ENCODE data around the gene SERPINI1.

SERPINI1 gene

DNA sequence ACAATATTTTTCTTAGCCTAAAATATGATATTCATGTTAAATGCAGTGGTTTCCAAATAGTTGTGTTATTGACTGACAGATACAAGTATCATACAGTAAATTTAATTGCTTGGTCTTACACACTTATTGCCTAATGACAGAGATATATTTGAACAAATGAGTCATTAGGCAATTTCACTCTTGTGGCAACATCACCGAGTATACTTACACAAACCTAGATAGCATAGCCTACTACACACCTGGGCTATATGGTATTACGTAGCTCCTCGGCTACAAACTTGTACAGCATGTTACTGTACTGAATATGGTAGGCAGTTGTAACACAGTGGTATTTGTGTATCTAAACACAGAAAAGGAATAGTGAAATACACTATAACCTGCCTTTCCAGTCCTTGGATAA lies 50.3 kb downstream of the SERPINI1 start:
- no peak overlapping the region for H3K27ac ChIP-seq (ENCODE audit: low read depth, low read length)
- H2AFZ ChIP-seq (ENCODE audit: low read length, unreplicated experiment) = no peak overlapping the region
- no peak overlapping the region for H3K4me3 ChIP-seq (ENCODE audit: low read depth, low read length)
- 0 out of 2 replicates have a peak, but pooled peaks cover 3% of the 10 kb centered on the region for H3K27me3 ChIP-seq (ENCODE audit: insufficient read depth, low read length)
- no peaks in the 10 kb centered on the region for H3K4me1 ChIP-seq (ENCODE audit: control insufficient read depth, insufficient read depth, low read length, unreplicated experiment)
- H3K36me3 ChIP-seq (ENCODE audit: insufficient read depth, low read length) = no peaks in the 10 kb centered on the region
- H3K79me2 ChIP-seq (ENCODE audit: control insufficient read depth, insufficient read depth, low read length, unreplicated experiment) = no peaks in the 10 kb centered on the region

DNA sequence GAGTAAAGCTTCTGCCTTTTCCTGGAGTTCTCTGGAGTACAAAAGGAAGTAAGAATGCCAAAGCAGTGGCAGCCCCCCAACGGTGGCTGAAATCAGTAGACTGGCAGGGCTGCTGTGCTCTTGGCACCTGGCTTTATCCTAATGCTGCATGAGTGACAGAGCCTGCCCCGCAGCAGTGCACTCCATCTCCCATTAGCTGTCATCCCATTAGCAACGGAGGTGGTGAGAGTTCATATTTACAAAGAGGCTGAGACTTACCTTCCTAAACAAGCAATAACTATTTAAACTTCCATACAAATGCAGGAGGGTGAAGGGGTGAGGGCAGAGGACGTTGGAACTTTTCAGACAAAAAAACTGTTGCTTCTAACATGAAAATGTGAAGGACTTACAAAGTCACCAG lies 51.9 kb downstream of the SERPINI1 start:
- no peaks in the 10 kb centered on the region for H3K79me2 ChIP-seq (ENCODE audit: control insufficient read depth, insufficient read depth, low read length, unreplicated experiment)
- no peaks in the 10 kb centered on the region for H3K4me1 ChIP-seq (ENCODE audit: control insufficient read depth, insufficient read depth, low read length, unreplicated experiment)
- H2AFZ ChIP-seq (ENCODE audit: low read length, unreplicated experiment) = no peak overlapping the region
- no peaks in the 10 kb centered on the region for H3K27me3 ChIP-seq (ENCODE audit: insufficient read depth, low read length)
- no peaks in the 10 kb centered on the region for H3K36me3 ChIP-seq (ENCODE audit: insufficient read depth, low read length)
- H3K4me3 ChIP-seq (ENCODE audit: low read depth, low read length) = no peak overlapping the region
- H3K27ac ChIP-seq (ENCODE audit: low read depth, low read length) = no peak overlapping the region

DNA sequence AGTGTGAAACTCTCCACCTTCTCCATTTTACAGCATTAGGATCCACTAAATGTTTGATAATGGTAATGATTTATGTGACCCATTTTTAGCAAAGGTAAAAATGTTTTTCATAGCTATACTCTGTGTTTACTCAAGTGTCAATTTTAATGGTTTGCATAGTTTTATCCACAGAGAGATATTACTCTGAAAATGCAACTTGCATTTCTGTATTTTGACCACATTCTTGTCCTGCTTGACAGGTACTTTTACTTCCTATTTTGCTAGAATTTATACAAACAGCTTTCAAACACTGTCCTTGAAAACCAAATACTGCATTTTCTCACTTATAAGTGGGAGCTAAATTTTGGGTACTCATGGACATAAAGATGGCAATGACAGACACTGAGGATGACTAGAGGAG lies 62.9 kb downstream of the SERPINI1 start:
- Histone ChIP-seq H2AFZ (ENCODE audit: low read length, unreplicated experiment) (no peak overlapping the region), H3K79me2 (ENCODE audit: control insufficient read depth, insufficient read depth, low read length, unreplicated experiment) (no peaks in the 10 kb centered on the region), H3K27me3 (ENCODE audit: insufficient read depth, low read length) (no peaks in the 10 kb centered on the region), H3K4me3 (ENCODE audit: low read depth, low read length) (no peak overlapping the region), H3K4me1 (ENCODE audit: control insufficient read depth, insufficient read depth, low read length, unreplicated experiment) (no peaks in the 10 kb centered on the region), H3K27ac (ENCODE audit: low read depth, low read length) (no peak overlapping the region), H3K36me3 (ENCODE audit: insufficient read depth, low read length) (no peaks in the 10 kb centered on the region)

DNA sequence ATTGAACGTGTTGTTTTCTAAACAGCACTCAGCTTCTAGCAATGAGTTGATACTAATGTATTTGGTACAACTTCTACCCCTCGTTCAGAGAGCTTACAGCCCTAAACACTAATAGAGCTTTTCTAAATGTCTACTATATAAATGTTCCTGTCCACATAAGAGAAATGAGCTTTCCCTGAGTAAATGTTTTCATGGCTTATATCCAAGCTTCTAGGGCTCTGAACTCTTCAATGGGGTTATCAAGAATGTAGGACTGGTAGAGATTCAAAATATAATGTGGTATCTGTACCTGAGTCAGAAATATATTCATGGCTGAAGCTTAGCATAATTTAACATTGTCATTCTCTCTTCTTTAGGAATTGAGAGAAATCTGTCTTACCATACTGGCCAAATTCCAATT lies 73.4 kb downstream of the SERPINI1 start:
- H3K27ac ChIP-seq (ENCODE audit: low read depth, low read length) = no peak overlapping the region
- H3K4me3 ChIP-seq (ENCODE audit: low read depth, low read length) = no peak overlapping the region
- H2AFZ ChIP-seq (ENCODE audit: low read length, unreplicated experiment) = no peak overlapping the region
- H3K36me3 ChIP-seq (ENCODE audit: insufficient read depth, low read length) = no peaks in the 10 kb centered on the region
- peaks cover 19% of the 10 kb centered on the region for H3K4me1 ChIP-seq (ENCODE audit: control insufficient read depth, insufficient read depth, low read length, unreplicated experiment)
- H3K79me2 ChIP-seq (ENCODE audit: control insufficient read depth, insufficient read depth, low read length, unreplicated experiment) = no peaks in the 10 kb centered on the region
- H3K27me3 ChIP-seq (ENCODE audit: insufficient read depth, low read length) = no peaks in the 10 kb centered on the region

DNA sequence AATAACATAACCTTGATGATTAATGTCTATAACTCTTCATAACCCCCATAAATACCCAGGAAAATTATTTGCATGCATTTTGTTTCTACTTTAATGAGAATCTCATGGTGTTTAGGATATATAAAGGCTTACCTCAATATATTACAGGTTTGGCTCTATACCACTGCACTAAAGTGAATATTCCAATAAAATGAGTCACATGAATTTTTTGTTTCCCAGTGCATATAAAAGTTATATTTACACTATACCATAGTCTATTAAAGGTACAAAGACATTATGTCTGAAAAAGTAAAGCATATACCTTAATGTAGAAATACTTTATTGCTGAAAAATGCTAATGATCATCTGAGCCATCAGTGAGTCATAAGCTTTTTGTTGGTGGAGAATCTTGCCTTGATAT lies 74.7 kb downstream of the SERPINI1 start:
- H3K36me3 ChIP-seq (ENCODE audit: insufficient read depth, low read length) = no peaks in the 10 kb centered on the region
- H3K4me1 ChIP-seq (ENCODE audit: control insufficient read depth, insufficient read depth, low read length, unreplicated experiment) = peaks cover 29% of the 10 kb centered on the region
- no peak overlapping the region for H3K27ac ChIP-seq (ENCODE audit: low read depth, low read length)
- H2AFZ ChIP-seq (ENCODE audit: low read length, unreplicated experiment) = no peak overlapping the region
- no peaks in the 10 kb centered on the region for H3K79me2 ChIP-seq (ENCODE audit: control insufficient read depth, insufficient read depth, low read length, unreplicated experiment)
- no peak overlapping the region for H3K4me3 ChIP-seq (ENCODE audit: low read depth, low read length)
- no peaks in the 10 kb centered on the region for H3K27me3 ChIP-seq (ENCODE audit: insufficient read depth, low read length)

DNA sequence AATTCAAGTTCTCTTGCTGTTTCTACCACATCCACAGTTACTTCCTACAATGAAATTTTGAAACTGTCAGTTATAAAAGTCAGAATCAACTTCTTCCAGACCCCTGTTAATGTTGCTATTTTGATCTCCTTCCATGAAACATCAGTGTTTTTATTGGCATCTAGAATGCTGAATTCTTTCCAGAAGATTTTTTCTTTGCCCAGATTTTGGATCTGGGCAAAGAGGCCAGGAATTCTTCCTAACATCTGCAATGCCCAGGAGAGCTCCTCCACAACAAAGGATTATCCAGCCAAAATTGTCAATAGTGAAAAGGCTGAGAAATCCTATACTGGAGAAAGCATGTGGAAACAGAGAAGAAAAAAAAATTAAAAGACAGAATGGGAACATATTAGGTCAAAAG lies 75.5 kb downstream of the SERPINI1 start:
- Histone ChIP-seq H3K4me3 (ENCODE audit: low read depth, low read length) (no peak overlapping the region), H2AFZ (ENCODE audit: low read length, unreplicated experiment) (no peak overlapping the region), H3K27ac (ENCODE audit: low read depth, low read length) (no peak overlapping the region), H3K4me1 (ENCODE audit: control insufficient read depth, insufficient read depth, low read length, unreplicated experiment) (peaks cover 29% of the 10 kb centered on the region), H3K36me3 (ENCODE audit: insufficient read depth, low read length) (no peaks in the 10 kb centered on the region), H3K79me2 (ENCODE audit: control insufficient read depth, insufficient read depth, low read length, unreplicated experiment) (no peaks in the 10 kb centered on the region), H3K27me3 (ENCODE audit: insufficient read depth, low read length) (no peaks in the 10 kb centered on the region)

DNA sequence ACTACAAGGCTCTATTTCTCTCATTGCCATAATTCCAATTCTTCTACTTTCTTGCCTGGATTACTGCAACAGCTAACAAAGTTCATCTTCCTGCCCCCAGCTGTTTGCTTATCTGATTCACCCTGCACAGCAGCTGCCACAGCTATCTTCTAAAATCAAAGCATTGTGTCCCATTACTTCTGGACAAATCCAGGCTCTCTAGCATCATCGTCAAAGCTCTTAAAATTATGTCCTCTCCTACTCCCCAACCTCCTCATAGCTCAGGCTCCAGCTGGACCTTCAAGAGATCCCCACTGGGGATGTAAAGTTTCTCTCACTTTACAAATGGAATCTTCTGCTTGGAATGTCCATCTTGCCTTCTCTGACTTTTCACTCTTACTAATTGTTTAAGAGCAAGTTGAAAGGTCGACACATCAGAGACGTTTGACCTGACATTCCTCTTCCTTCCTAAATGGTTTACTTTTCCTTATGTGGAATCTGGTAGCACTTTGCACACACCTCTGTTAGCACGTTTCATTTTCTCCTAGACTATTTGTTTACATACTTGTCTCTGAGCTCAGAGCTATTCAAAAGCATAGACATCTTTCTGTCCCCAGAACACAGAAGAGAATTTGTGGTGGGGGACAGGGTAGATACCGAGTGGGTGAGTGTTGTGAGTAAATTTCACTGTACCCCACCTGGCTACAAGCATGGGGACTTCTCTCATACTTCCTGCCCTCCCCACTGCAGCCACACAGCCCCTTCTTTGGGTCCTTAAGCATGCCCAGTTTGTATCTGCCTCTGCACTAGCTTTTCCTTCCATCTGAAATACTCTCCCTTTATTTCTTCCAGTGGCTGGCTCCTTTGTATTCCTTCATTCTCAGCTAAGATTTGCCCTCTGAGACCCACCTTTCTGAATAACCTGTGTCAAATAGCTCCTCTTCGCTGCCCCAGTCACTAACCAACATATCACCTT lies 77.9 kb downstream of the SERPINI1 start:
- H3K4me3 ChIP-seq (ENCODE audit: low read depth, low read length) = no peak overlapping the region
- no peaks in the 10 kb centered on the region for H3K36me3 ChIP-seq (ENCODE audit: insufficient read depth, low read length)
- H3K27me3 ChIP-seq (ENCODE audit: insufficient read depth, low read length) = no peaks in the 10 kb centered on the region
- peak overlapping the region; percentile 73 for H2AFZ ChIP-seq (ENCODE audit: low read length, unreplicated experiment)
- no peaks in the 10 kb centered on the region for H3K79me2 ChIP-seq (ENCODE audit: control insufficient read depth, insufficient read depth, low read length, unreplicated experiment)
- peaks cover 29% of the 10 kb centered on the region for H3K4me1 ChIP-seq (ENCODE audit: control insufficient read depth, insufficient read depth, low read length, unreplicated experiment)
- H3K27ac ChIP-seq (ENCODE audit: low read depth, low read length) = peak overlapping the region; percentile 63

DNA sequence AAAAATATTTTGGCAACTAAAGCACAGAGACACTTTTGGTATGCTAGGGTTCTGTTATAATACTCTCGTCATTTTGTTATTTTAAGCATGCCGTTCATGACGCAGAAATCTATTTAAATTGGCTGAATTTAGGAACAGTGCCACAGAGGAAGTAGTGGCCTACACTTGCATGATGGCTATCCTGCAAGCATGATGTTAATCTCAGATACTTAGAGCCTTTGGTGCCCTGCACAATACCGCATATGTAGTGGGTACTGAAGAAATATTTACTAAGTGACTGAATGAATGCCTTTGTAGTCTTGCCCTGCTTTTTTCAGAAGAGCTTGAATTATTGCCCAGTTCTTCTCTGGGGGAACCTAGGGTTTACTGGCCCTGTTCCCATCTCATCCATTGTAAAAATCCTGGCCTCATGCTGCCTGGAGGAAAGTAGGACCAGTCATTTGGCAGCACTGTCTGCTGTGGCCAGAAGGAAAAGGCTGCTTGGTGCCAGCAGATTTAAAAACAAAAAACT lies 79.0 kb downstream of the SERPINI1 start:
- H3K4me3 ChIP-seq (ENCODE audit: low read depth, low read length) = no peak overlapping the region
- H2AFZ ChIP-seq (ENCODE audit: low read length, unreplicated experiment) = peak overlapping the region; percentile 14
- no peaks in the 10 kb centered on the region for H3K79me2 ChIP-seq (ENCODE audit: control insufficient read depth, insufficient read depth, low read length, unreplicated experiment)
- no peaks in the 10 kb centered on the region for H3K27me3 ChIP-seq (ENCODE audit: insufficient read depth, low read length)
- H3K27ac ChIP-seq (ENCODE audit: low read depth, low read length) = peak overlapping the region; percentile 52
- no peaks in the 10 kb centered on the region for H3K36me3 ChIP-seq (ENCODE audit: insufficient read depth, low read length)
- H3K4me1 ChIP-seq (ENCODE audit: control insufficient read depth, insufficient read depth, low read length, unreplicated experiment) = peaks cover 29% of the 10 kb centered on the region

DNA sequence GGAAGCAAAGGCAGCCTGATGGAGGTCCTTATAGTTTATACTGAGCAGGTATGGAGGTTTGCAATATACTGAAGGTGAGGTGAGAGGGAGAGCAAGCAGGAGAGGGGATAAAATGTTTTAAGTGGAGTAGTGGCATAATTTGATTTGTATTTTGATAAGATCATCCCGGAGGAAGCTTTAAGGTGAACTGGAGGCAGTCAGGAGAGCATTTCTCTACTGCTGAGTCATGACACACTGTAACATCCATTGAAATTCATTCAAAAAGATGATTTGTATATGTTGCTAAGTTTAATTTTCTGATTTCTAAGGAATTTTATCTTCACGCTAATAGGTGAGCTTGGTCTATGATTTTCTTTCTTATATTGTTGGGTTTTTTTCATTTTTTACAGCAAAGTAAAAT lies 81.4 kb downstream of the SERPINI1 start:
- Histone ChIP-seq H2AFZ (ENCODE audit: low read length, unreplicated experiment) (no peak overlapping the region), H3K27ac (ENCODE audit: low read depth, low read length) (no peak overlapping the region), H3K79me2 (ENCODE audit: control insufficient read depth, insufficient read depth, low read length, unreplicated experiment) (no peaks in the 10 kb centered on the region), H3K4me1 (ENCODE audit: control insufficient read depth, insufficient read depth, low read length, unreplicated experiment) (peaks cover 21% of the 10 kb centered on the region), H3K36me3 (ENCODE audit: insufficient read depth, low read length) (no peaks in the 10 kb centered on the region), H3K27me3 (ENCODE audit: insufficient read depth, low read length) (no peaks in the 10 kb centered on the region), H3K4me3 (ENCODE audit: low read depth, low read length) (no peak overlapping the region)

DNA sequence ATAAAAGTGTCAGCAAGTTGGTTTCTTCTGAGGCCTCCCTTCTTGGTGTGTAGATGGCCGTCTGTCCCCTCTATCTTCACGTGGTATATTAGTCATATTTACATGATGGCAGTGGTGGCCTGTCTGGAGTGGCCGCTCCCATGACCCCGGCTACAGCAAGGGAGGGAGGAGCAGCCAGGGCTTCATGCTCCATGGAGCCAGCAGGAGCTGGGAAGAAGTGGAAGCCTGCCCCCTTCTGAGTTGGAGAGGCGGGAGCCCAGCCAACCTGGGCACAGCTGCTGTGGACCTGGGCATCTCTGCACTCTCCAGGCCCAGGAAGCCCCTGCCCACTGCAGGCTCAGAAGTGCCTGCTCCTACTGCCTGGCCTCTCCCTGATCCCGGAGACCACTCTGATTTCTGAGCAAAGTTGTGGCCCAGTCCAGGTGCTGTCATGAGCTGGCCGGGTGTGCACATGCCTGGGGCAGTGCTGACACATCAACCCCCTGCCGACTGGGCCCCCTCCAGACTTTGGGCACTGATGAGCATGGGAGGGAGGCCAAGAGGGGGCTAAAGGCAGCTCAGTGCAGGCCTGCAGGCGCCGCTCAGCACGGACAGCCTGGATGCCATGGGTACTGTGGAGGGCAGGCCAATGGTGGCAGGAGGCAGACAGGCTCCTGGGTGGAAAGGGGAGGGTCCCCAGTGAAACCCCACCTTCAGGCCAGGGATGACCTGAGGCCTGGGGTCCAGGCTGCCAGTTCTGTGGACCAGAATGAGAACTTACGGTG lies 84.8 kb downstream of the SERPINI1 start:
- Histone ChIP-seq H2AFZ (ENCODE audit: low read length, unreplicated experiment) (peak overlapping the region; percentile 23), H3K4me1 (ENCODE audit: control insufficient read depth, insufficient read depth, low read length, unreplicated experiment) (no peaks in the 10 kb centered on the region), H3K4me3 (ENCODE audit: low read depth, low read length) (no peak overlapping the region), H3K79me2 (ENCODE audit: control insufficient read depth, insufficient read depth, low read length, unreplicated experiment) (no peaks in the 10 kb centered on the region), H3K36me3 (ENCODE audit: insufficient read depth, low read length) (no peaks in the 10 kb centered on the region), H3K27me3 (ENCODE audit: insufficient read depth, low read length) (no peaks in the 10 kb centered on the region), H3K27ac (ENCODE audit: low read depth, low read length) (no peak overlapping the region)
